Adrenal gland (tissue), 12 donors: ENCODE results near the gene TFCP2L1. TPM values are rescaled to one million over a fixed set of nuclear protein-coding genes. Genes with fewer than 3 reads are reported as not detected.

Source experiments
- DNase-seq, 7 donors: peaks; one replicate each; pipeline ENCODE4 v3.0.0-alpha.2; 2019 to 2020
- H3K27ac ChIP-seq, 5 donors: fragments of 200-600 bp; sonication (generic) in 4 of 5; 1 replicate in 3 of 5; 2 replicates in 2 of 5; pipeline versions ENCODE4 v1.5.1 to v1.8.0; 2016 to 2020; ENCODE audit warnings: mild to moderate bottlenecking in 1 of 5
- H3K27me3 ChIP-seq: fragments of 200-600 bp; 2 replicates; pipeline ENCODE4 v1.8.0; 2021
- H3K36me3 ChIP-seq, 2 donors: fragments of 200-600 bp; replicated peaks in 1 of 2; 1 replicate in 1 of 2; 2 replicates in 1 of 2; pipeline versions ENCODE4 v1.5.1 to v1.8.0; 2018 to 2022
- H3K4me1 ChIP-seq, 2 donors: fragments of 200-600 bp; replicated peaks in 1 of 2; 1 replicate in 1 of 2; 2 replicates in 1 of 2; pipeline versions ENCODE4 v1.5.1 to v1.8.0; 2018 to 2021
- H3K4me3 ChIP-seq, 4 donors: fragments of 200-600 bp; sonication (generic) in 3 of 4; one replicate each; pipeline ENCODE4 v1.5.1; 2016 to 2018
- H3K9me3 ChIP-seq, 3 donors: fragments of 200-600 bp; sonication (generic) in 1 of 3; replicated peaks in 1 of 3; 1 replicate in 2 of 3; 2 replicates in 1 of 3; pipeline versions ENCODE4 v1.5.1 to v1.8.0; 2016 to 2021
- CTCF ChIP-seq, 6 experiments: fragments of 450-650 bp in 4 of 6; fragments of 200-600 bp in 2 of 6; sonication (generic) in 1 of 6; IDR thresholded peaks; 1 replicate in 5 of 6; 2 replicates in 1 of 6; pipeline versions ENCODE4 v1.5.1 to v1.8.0; 2016 to 2021; ENCODE audit warnings: antibody characterized with exemption in 6 of 6, mild to moderate bottlenecking in 2 of 6, moderate library complexity in 1 of 6
- POLR2A ChIP-seq, 2 donors: fragments of 450-650 bp; IDR thresholded peaks; one replicate each; pipeline ENCODE4 v1.6.1; 2017; ENCODE audit warnings: antibody characterized with exemption in 2 of 2, mild to moderate bottlenecking in 2 of 2, moderate library complexity in 1 of 2
- WGBS, 4 donors: extraction: QIAGEN DNeasy Blood & Tissue Kit in 2 of 4; methylation state at CpG; one replicate each; pipeline versions ENCODE4 v1.1.5 to v1.1.7; 2013 to 2017; 5-methylcytosine and 5-hydroxymethylcytosine counted together
- intact Hi-C, 2 donors: fragments of 100-400 bp; cut with DNase I; formaldehyde crosslinking; loops; one replicate each; pipeline versions ENCODE4 v1.14.1 to v1.15.0; 2022 to 2023
- polyA plus RNA-seq, 3 donors: library from polyadenylated mRNA; stranded (reverse); fragments of 200-250 nt in 2 of 3; fragments of 350-450 nt in 1 of 3; fragmentation: Illumina TruSeq in 1 of 3; extraction: RNeasy Lipid Tissue Mini Kit (QIAGEN cat#74804) in 1 of 3; gene quantifications; one replicate each; pipeline ENCODE4 v1.2.3, GENCODE V29; 2013 to 2014
- total RNA-seq, 9 donors: library from RNA; depleted of rRNA in 4 of 9; stranded (reverse); fragments of >200 nt in 4 of 9; fragments of 120-200 nt in 1 of 9; fragmentation: NEBNext Ultra II Directional in 1 of 9; extraction: Animal tissue kit (Norgen Biotek cat#: 25700) in 1 of 9; gene quantifications; one replicate each; pipeline versions ENCODE4 v1.1.0 to v1.2.4, GENCODE V29; 2013 to 2023
- donor health status: healthy with polysubstance abuse.
- donor health status: Bipolar disorder and iron deficiency.
- donor health status: DM: yes; HTN: yes; CAD: no.
- donor health status: DM: no; HTN: no; CAD: no.
- donor health status: DM: no; HTN: no; CAD: no.
- donor health status: DM: yes; HTN: yes; CAD: no.

Gene TFCP2L1
- total and polyA plus RNA-seq, 12 donors = 0.17 to 2.5 (median 0.87) TPM

- 71 to 80% (median 75%) methylated on average over 8 to 10 of the region's 10 CpGs for WGBS, 4 donors
- Histone ChIP-seq H3K4me1 (no peaks in the 10 kb centered on the region), H3K9me3 (no peaks in the 10 kb centered on the region), H3K27me3 (no peaks in the 10 kb centered on the region), H3K27ac (no peak overlapping the region), H3K4me3 (no peak overlapping the region), H3K36me3 (no peaks in the 10 kb centered on the region)
- DNase-seq = peak in 5 of 7 donors; percentile 27 to 67 (median 38)
- intact Hi-C loops = no loop called here
- TF ChIP-seq CTCF (IDR thresholded peaks at IDR 0.05) (no peak), POLR2A (IDR thresholded peaks at IDR 0.05) (no peak)
These were observed 79.6 kb downstream of the TFCP2L1 start for GRCh38 chr2:121205321-121205942.

- TF ChIP-seq POLR2A (IDR thresholded peaks at IDR 0.05) = no peak
- no peak for TF ChIP-seq CTCF (IDR thresholded peaks at IDR 0.05)
- Histone ChIP-seq H3K9me3 (no peaks in the 10 kb centered on the region), H3K36me3 (no peaks in the 10 kb centered on the region), H3K27me3 (no peaks in the 10 kb centered on the region), H3K4me1 (no peaks in the 10 kb centered on the region), H3K4me3 (no peak overlapping the region), H3K27ac (no peak overlapping the region)
- DNase-seq = no peak
- intact Hi-C loops = no loop called here
- WGBS, 4 donors = 86 to 95% (median 90%) methylated on average over 8 to 10 of the region's 10 CpGs
These were observed 81.3 kb downstream of the TFCP2L1 start for GRCh38 chr2:121203591-121204249.

- Histone ChIP-seq H3K9me3 (no peaks in the 10 kb centered on the region), H3K4me1 (peaks cover 2% of the 10 kb centered on the region in 2 donors), H3K27me3 (no peaks in the 10 kb centered on the region), H3K4me3 (no peak overlapping the region), H3K36me3 (no peaks in the 10 kb centered on the region), H3K27ac (no peak overlapping the region)
- DNase-seq = no peak
- 88 to 94% (median 93%) methylated on average over 8 to 11 of the region's 11 CpGs for WGBS, 4 donors
- intact Hi-C loops = no loop called here
- TF ChIP-seq CTCF (IDR thresholded peaks at IDR 0.05) (no peak), POLR2A (IDR thresholded peaks at IDR 0.05) (no peak)
These were observed 82.3 kb downstream of the TFCP2L1 start for GRCh38 chr2:121202541-121203310.

- 67 to 100% (median 92%) methylated on average over 1 to 3 of the region's 3 CpGs for WGBS, 4 donors
- Histone ChIP-seq H3K4me3 (no peak overlapping the region), H3K4me1 (peaks cover 5 to 10% of the 10 kb centered on the region in 2 donors), H3K27ac (no peak overlapping the region), H3K27me3 (no peaks in the 10 kb centered on the region), H3K36me3 (no peaks in the 10 kb centered on the region), H3K9me3 (no peaks in the 10 kb centered on the region)
- no peak for DNase-seq
- intact Hi-C loops = no loop called here
- TF ChIP-seq CTCF (IDR thresholded peaks at IDR 0.05) (no peak), POLR2A (IDR thresholded peaks at IDR 0.05) (no peak)
These were observed 83.2 kb downstream of the TFCP2L1 start for GRCh38 chr2:121201796-121202195.
